Fibroblast of skin of left biceps (primary cell): ENCODE data around the gene OGDH.

Experiments
- DNase-seq, 2 experiments: peaks; one replicate each; pipeline ENCODE4 v3.0.0-alpha.2; 2013; ENCODE audit warnings: low read depth in 2 of 2

Gene OGDH

DNA sequence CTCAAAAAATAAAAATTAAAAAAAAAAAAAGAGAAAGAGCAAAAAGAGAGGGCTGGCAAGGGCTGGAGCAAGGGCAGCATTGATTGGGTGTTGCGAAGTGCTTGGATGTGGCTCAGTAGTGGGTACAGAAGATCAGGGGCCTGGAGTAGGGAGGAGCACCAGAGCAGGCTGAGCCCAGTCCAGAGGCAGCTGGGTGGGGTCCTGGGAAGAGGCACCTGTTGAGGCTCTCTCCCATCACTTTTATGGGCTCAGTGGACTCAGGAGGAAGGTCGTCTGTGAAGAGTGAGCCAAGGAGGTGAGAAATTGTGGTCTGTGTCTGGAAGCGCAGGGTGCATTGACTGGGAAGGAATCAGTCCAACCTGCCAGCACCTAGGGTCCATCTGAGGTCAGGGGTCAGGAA, 130.5 kb downstream of the OGDH start:
- no peak for DNase-seq

DNA sequence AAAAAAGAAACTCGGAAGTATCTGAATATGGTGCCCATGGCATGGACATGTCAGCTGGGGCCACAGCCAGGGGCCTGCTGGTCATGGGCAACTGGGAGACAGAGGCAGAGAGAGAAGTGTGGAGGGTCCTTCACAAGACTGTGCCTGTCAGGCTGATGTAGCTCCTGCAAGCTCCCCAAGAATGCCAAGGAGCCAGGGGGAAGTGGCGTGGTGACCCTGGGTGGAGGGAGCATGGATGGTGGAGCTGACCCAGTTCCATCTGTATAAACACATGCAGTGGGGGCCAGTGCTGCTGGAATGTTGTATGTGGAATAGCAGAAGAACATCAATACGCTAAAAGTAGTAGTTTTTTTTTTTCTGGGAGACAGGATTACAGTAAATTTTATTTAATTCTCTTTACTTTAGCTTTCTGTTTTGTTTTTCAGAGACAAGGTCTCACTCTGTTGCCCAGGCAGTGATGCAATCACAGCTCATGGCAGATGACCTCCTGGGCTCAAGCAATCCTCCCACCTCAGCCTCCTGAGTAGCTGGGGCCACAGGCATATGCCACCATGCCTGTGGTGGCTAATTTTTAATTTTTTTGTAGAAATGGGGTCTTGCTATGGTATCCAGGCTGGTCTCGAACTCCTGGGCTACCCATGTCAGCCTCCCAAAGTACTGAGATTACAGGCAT, 131.8 kb downstream of the OGDH start:
- DNase-seq: no peak

- DNase-seq: no peak
Measured at GRCh38 chr7:44738876-44739665, 132.6 kb downstream of the OGDH start.

DNA sequence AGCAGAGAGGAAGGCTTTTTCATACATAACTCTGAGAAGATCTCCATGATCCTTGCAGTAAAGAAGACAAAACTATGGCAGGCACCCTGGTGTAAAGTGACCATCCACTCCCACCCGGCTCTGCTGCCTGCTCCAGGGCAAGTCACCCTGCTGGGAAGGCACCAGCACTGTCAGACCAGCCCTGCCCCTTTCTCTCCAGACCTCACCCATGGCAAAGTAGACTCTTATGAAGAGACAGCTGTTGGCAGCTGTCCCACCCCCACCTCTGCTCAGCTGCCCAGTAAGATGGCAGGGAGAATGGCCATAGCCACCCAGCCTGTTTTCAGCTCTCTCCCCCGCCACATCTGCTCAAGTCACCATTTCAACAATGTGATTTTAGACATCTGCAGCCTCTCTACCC, 133.6 kb downstream of the OGDH start:
- no peak for DNase-seq

- DNase-seq: no peak
Measured at GRCh38 chr7:44743750-44744149, 137.3 kb downstream of the OGDH start.

- peak; percentile 75 to 77 for DNase-seq
Measured at GRCh38 chr7:44748045-44748947, 141.9 kb downstream of the OGDH start, which contains the start of gene ZMIZ2. Gene ZMIZ2 (plus strand): TSS chr7:44748847. CDS start chr7:44756250, 7,403 bp downstream.

- no peak for DNase-seq
Measured at GRCh38 chr7:44748948-44749731, 142.7 kb downstream of the OGDH start.

GRCh38 chr7:44749992-44750391, 143.6 kb downstream of the OGDH start:
- no peak for DNase-seq

DNA sequence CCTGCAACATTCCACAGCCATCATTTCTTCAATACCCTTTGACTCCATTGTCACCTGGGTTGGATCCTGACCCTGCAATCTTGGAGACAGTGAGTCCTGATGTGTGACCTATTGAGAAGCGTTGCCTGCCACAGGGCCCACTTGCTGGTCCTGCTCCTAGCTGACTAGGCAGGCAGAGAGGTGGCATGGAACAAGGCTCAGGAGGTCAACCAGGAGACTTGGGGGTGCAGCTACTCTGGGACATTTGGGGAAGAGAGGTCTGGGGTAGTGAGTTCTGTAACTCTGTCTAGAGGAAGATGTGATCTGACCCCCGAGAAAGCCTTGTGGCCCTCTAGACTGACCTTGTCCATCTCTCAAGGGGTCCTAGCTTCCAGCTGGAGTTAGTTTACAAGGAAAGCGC, 144.0 kb downstream of the OGDH start:
- DNase-seq: no peak

GRCh38 chr7:44750921-44751571, 144.6 kb downstream of the OGDH start:
- no peak for DNase-seq

DNA sequence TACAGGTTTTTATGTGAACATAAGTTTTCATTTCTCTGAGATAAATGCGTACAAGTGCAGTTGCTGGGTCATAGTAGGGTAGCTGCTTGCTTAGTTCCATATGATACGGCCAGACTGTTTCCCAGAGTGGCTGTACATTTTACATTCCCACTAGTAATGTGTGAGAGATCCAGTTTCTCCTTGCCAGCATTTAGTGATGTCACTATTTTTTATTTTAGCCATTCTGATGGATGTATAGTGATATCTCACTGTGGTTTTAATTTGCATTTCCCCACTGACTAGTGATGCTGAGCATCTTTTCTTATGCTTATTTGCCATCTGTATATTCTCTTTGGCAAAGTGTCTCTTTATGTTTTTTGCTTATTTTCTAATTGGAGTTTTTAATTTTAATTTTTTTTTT, 146.4 kb downstream of the OGDH start:
- no peak for DNase-seq

GRCh38 chr7:44754802-44755697, 148.6 kb downstream of the OGDH start:
- DNase-seq: no peak

DNA sequence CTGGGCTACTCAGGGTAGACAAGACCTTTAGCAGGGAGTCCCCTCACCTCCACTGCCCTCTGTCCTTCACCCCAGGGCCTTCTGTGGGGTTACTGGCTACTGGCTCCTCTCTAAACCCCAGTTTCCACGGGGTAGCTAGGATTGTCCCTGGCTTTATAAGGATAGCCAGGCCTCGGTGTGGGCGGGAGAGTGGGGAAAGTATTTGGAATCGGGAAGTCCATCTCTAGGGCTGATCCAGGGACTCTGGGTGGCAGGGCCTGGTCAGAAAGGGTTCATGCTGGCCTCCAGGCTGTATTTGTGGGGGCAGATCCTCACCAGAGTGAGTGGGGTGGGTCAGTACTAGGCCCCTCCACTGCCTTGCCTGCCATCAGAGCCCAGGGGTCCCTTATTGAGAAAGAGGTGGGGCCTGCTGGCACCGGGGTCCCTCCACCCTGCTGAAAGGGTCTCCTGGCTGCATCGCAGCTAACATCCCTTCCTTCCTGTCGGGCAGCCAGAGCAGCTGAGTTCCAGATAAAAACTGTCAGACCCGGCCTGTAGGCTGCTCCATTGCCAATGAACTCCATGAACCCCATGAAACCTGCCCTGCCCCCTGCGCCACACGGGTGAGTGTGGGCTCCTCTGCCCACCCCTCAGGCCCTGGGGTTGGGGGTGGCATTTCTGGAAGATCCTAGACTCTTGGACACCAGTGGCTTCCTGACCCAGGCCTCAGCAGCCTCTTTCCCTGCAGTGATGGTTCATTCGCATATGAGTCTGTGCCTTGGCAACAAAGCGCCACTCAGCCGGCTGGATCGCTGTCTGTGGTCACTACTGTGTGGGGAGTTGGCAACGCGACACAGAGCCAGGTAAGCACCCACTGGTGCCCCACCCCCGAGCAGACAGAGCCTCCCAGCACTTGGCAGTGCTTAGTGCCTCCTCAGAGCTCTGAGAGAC, 149.5 kb downstream of the OGDH start:
- no peak for DNase-seq

DNA sequence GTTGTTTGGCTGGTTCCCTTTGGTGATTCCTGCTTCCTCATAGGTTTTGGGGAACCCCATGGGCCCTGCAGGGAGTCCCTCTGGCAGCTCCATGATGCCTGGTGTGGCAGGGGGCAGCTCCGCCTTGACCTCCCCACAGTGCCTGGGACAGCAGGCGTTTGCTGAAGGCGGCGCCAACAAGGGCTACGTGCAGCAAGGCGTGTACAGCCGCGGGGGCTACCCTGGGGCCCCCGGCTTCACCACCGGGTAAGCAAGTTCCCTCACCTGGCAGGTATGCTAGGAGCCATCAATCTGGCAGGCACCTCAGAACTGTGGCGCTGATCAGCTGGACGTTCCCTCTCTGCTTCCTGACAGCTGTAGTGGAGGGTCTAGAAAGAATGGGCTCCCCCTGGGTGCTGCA, 150.5 kb downstream of the OGDH start:
- no peak for DNase-seq

- no peak for DNase-seq
Measured at GRCh38 chr7:44757311-44757710, 150.9 kb downstream of the OGDH start.

- DNase-seq: no peak
Measured at GRCh38 chr7:44757739-44758138, 151.3 kb downstream of the OGDH start.
